ENCODE measurements around the gene GRK2. TPM values are rescaled to one million over a fixed set of nuclear protein-coding genes. Genes with fewer than 3 reads are reported as not detected.
A peak's percentile ranks its signal among the peaks of the same experiment; 100 is the strongest.

Gene GRK2
- total and polyA plus RNA-seq, 12 donors, result 26.4 to 159 (median 59.6) TPM

- peak in 1 of 7 donors; percentile 51 for DNase-seq
- H3K36me3 ChIP-seq (replicated peaks in 1 of 2), result peaks cover 0 to 66% of the 10 kb centered on the region in 2 donors
- intact Hi-C loops (cut with DNase I), result no loop called here
- no peak for TF ChIP-seq CTCF (IDR thresholded peaks at IDR 0.05)
- no peak for TF ChIP-seq POLR2A (IDR thresholded peaks at IDR 0.05)
- no peaks in the 10 kb centered on the region for H3K27me3 ChIP-seq
- no peaks in the 10 kb centered on the region for H3K9me3 ChIP-seq (replicated peaks in 1 of 3)
- H3K4me1 ChIP-seq (replicated peaks in 1 of 2), result peaks cover 18 to 33% of the 10 kb centered on the region in 2 donors
- H3K4me3 ChIP-seq, result peak within 1 kb of the TSS; percentile 52 to 89 (median 70)
- H3K27ac ChIP-seq, result peak within 1 kb of the TSS; percentile 91 to 95 (median 93)
- WGBS, 4 donors, result 0% methylated on average over 1 to 56 of the region's 56 CpGs
These were observed 23.0 kb downstream of the GRK2 start, which contains the start of gene ANKRD13D for GRCh38 chr11:67289226-67289650. TSS of gene ANKRD13D (plus strand) at chr11:67289303. CDS start at chr11:67289461, 158 bp downstream.

GRCh38 chr11:67289651-67290479 is 23.6 kb downstream of the GRK2 start:
- no peak for TF ChIP-seq POLR2A (IDR thresholded peaks at IDR 0.05)
- no peak for TF ChIP-seq CTCF (IDR thresholded peaks at IDR 0.05)
- Histone ChIP-seq H3K4me1 (replicated peaks in 1 of 2) (peaks cover 18 to 33% of the 10 kb centered on the region in 2 donors), H3K4me3 (peak overlapping the region in 2 of 4 donors; percentile 59 to 61), H3K9me3 (replicated peaks in 1 of 3) (no peaks in the 10 kb centered on the region), H3K27ac (peak overlapping the region in 2 of 5 donors; percentile 62 to 91), H3K27me3 (no peaks in the 10 kb centered on the region), H3K36me3 (replicated peaks in 1 of 2) (peaks cover 0 to 60% of the 10 kb centered on the region in 2 donors)
- 8 to 30% (median 22%) methylated on average over 19 to 36 of the region's 36 CpGs for WGBS, 4 donors
- peak in 3 of 7 donors; percentile 51 to 72 (median 57) for DNase-seq
- intact Hi-C loops (cut with DNase I), result no loop called here

GRCh38 chr11:67290801-67291200 is 24.5 kb downstream of the GRK2 start:
- TF ChIP-seq POLR2A (IDR thresholded peaks at IDR 0.05) (no peak), CTCF (IDR thresholded peaks at IDR 0.05) (no peak)
- Histone ChIP-seq H3K27ac (no peak overlapping the region), H3K4me3 (no peak overlapping the region), H3K9me3 (replicated peaks in 1 of 3) (no peaks in the 10 kb centered on the region), H3K36me3 (replicated peaks in 1 of 2) (peaks cover 0 to 51% of the 10 kb centered on the region in 2 donors), H3K4me1 (replicated peaks in 1 of 2) (peaks cover 18 to 33% of the 10 kb centered on the region in 2 donors), H3K27me3 (no peaks in the 10 kb centered on the region)
- 84 to 100% (median 92%) methylated on average over 3 to 7 of the region's 7 CpGs for WGBS, 4 donors
- intact Hi-C loops (cut with DNase I), result no loop called here
- no peak for DNase-seq

GRCh38 chr11:67291481-67292381 is 25.5 kb downstream of the GRK2 start:
- Histone ChIP-seq H3K4me3 (no peak overlapping the region), H3K4me1 (replicated peaks in 1 of 2) (peaks cover 18 to 33% of the 10 kb centered on the region in 2 donors), H3K27me3 (no peaks in the 10 kb centered on the region), H3K27ac (no peak overlapping the region), H3K9me3 (replicated peaks in 1 of 3) (no peaks in the 10 kb centered on the region), H3K36me3 (replicated peaks in 1 of 2) (peaks cover 0 to 47% of the 10 kb centered on the region in 2 donors)
- 92 to 95% (median 94%) methylated on average over 9 to 33 of the region's 33 CpGs for WGBS, 4 donors
- intact Hi-C loops (cut with DNase I), result no loop called here
- no peak for DNase-seq
- TF ChIP-seq POLR2A (IDR thresholded peaks at IDR 0.05) (no peak), CTCF (IDR thresholded peaks at IDR 0.05) (no peak)

Measured in adrenal gland (tissue), 12 donors.